ENCODE results near the gene MMP11. TPM values are rescaled to one million over a fixed set of nuclear protein-coding genes. Genes with fewer than 3 reads are reported as not detected.
A peak's percentile ranks its signal among the peaks of the same experiment; 100 is the strongest.

Gene MMP11
- total RNA-seq, 2 donors from 2014 or later, result 0.46 to 0.56 TPM

- Mint-ChIP-seq H3K36me3 (ENCODE audit: insufficient read depth in 2 of 2) (no peaks in the 10 kb centered on the region), H3K4me3 (peak overlapping the region; percentile 28 to 66), H3K27ac (no peak overlapping the region), H3K9me3 (no peaks in the 10 kb centered on the region), H3K27me3 (ENCODE audit: low read depth) (no peaks in the 10 kb centered on the region), H3K4me1 (ENCODE audit: low read depth) (peaks cover 39% of the 10 kb centered on the region)
- ATAC-seq (replicated peaks in 1 of 2) (no peak), DNase-seq (no peak)
These were observed 7.5 kb upstream of the MMP11 start for GRCh38 chr22:23764899-23765881.

GRCh38 chr22:23767303-23767672 lies 5.4 kb upstream of the MMP11 start:
- no peak overlapping the region for H3K27ac Mint-ChIP-seq
- peak overlapping the region; percentile 76 to 92 for H3K4me3 Mint-ChIP-seq
- H3K27me3 Mint-ChIP-seq (ENCODE audit: low read depth), result no peaks in the 10 kb centered on the region
- H3K4me1 Mint-ChIP-seq (ENCODE audit: low read depth), result peaks cover 43% of the 10 kb centered on the region
- no peaks in the 10 kb centered on the region for H3K36me3 Mint-ChIP-seq (ENCODE audit: insufficient read depth in 2 of 2)
- DNase-seq (no peak), ATAC-seq (replicated peaks in 1 of 2) (peak; percentile 8 to 19)
- H3K9me3 Mint-ChIP-seq, result no peaks in the 10 kb centered on the region

- Mint-ChIP-seq H3K27ac (no peak within 1 kb of the TSS), H3K4me3 (peak within 1 kb of the TSS; percentile 86 to 92), H3K4me1 (ENCODE audit: low read depth) (peaks cover 38% of the 10 kb centered on the region), H3K27me3 (ENCODE audit: low read depth) (peaks cover under 1% of the 10 kb centered on the region), H3K9me3 (no peaks in the 10 kb centered on the region), H3K36me3 (ENCODE audit: insufficient read depth in 2 of 2) (no peaks in the 10 kb centered on the region)
- peak; percentile 84 to 85 for DNase-seq
- peak; percentile 77 to 80 for ATAC-seq (replicated peaks in 1 of 2)
These were observed 4.7 kb upstream of the MMP11 start, which contains the start of gene CHCHD10 for GRCh38 chr22:23767673-23768548. CHCHD10 (minus strand) TSS chr22:23767972; CDS start chr22:23767874, 98 bp downstream.

- Mint-ChIP-seq H3K4me1 (ENCODE audit: low read depth) (peaks cover 26% of the 10 kb centered on the region), H3K9me3 (no peaks in the 10 kb centered on the region), H3K4me3 (peak overlapping the region in 1 of 2 donors; percentile 92), H3K27ac (no peak overlapping the region), H3K36me3 (ENCODE audit: insufficient read depth in 2 of 2) (no peaks in the 10 kb centered on the region), H3K27me3 (ENCODE audit: low read depth) (peaks cover 9% of the 10 kb centered on the region)
- DNase-seq (no peak), ATAC-seq (replicated peaks in 1 of 2) (no peak)
These were observed 3.2 kb upstream of the MMP11 start for GRCh38 chr22:23769321-23769965.

- DNase-seq (no peak), ATAC-seq (replicated peaks in 1 of 2) (no peak)
- Mint-ChIP-seq H3K27me3 (ENCODE audit: low read depth) (peaks cover 9% of the 10 kb centered on the region), H3K4me3 (peak overlapping the region; percentile 71 to 76), H3K27ac (no peak overlapping the region), H3K4me1 (ENCODE audit: low read depth) (peaks cover 4% of the 10 kb centered on the region), H3K9me3 (no peaks in the 10 kb centered on the region), H3K36me3 (ENCODE audit: insufficient read depth in 2 of 2) (no peaks in the 10 kb centered on the region)
These were observed 367 bp upstream of the MMP11 start for GRCh38 chr22:23772315-23772648.

- Mint-ChIP-seq H3K9me3 (no peaks in the 10 kb centered on the region), H3K36me3 (ENCODE audit: insufficient read depth in 2 of 2) (no peaks in the 10 kb centered on the region), H3K4me1 (ENCODE audit: low read depth) (peaks cover 4% of the 10 kb centered on the region), H3K4me3 (peak overlapping the region in 1 of 2 donors; percentile 63), H3K27ac (no peak overlapping the region), H3K27me3 (ENCODE audit: low read depth) (peaks cover 9% of the 10 kb centered on the region)
- DNase-seq, result no peak
- ATAC-seq (replicated peaks in 1 of 2), result no peak
These were observed 949 bp downstream of the MMP11 start for GRCh38 chr22:23773483-23774113.

GRCh38 chr22:23774114-23774921 lies 1.7 kb downstream of the MMP11 start:
- peaks cover 9% of the 10 kb centered on the region for H3K27me3 Mint-ChIP-seq (ENCODE audit: low read depth)
- peaks cover 4% of the 10 kb centered on the region for H3K4me1 Mint-ChIP-seq (ENCODE audit: low read depth)
- no peaks in the 10 kb centered on the region for H3K9me3 Mint-ChIP-seq
- ATAC-seq (replicated peaks in 1 of 2), result no peak
- H3K27ac Mint-ChIP-seq, result no peak overlapping the region
- DNase-seq, result no peak
- no peaks in the 10 kb centered on the region for H3K36me3 Mint-ChIP-seq (ENCODE audit: insufficient read depth in 2 of 2)
- H3K4me3 Mint-ChIP-seq, result no peak overlapping the region

- peaks cover 4% of the 10 kb centered on the region for H3K4me1 Mint-ChIP-seq (ENCODE audit: low read depth)
- DNase-seq (no peak), ATAC-seq (replicated peaks in 1 of 2) (no peak)
- peaks cover 9% of the 10 kb centered on the region for H3K27me3 Mint-ChIP-seq (ENCODE audit: low read depth)
- no peaks in the 10 kb centered on the region for H3K36me3 Mint-ChIP-seq (ENCODE audit: insufficient read depth in 2 of 2)
- H3K9me3 Mint-ChIP-seq, result no peaks in the 10 kb centered on the region
- H3K4me3 Mint-ChIP-seq, result no peak overlapping the region
- no peak overlapping the region for H3K27ac Mint-ChIP-seq
These were observed 2.3 kb downstream of the MMP11 start for GRCh38 chr22:23774922-23775436.

- H3K27me3 Mint-ChIP-seq (ENCODE audit: low read depth), result peaks cover 9% of the 10 kb centered on the region
- no peak overlapping the region for H3K27ac Mint-ChIP-seq
- DNase-seq, result no peak
- H3K36me3 Mint-ChIP-seq (ENCODE audit: insufficient read depth in 2 of 2), result no peaks in the 10 kb centered on the region
- ATAC-seq (replicated peaks in 1 of 2), result no peak
- no peaks in the 10 kb centered on the region for H3K9me3 Mint-ChIP-seq
- no peak overlapping the region for H3K4me3 Mint-ChIP-seq
- H3K4me1 Mint-ChIP-seq (ENCODE audit: low read depth), result peaks cover 4% of the 10 kb centered on the region
These were observed 3.2 kb downstream of the MMP11 start for GRCh38 chr22:23775779-23776375.

GRCh38 chr22:23777776-23778576 lies 5.3 kb downstream of the MMP11 start:
- Mint-ChIP-seq H3K4me3 (no peak overlapping the region), H3K4me1 (ENCODE audit: low read depth) (no peaks in the 10 kb centered on the region), H3K9me3 (no peaks in the 10 kb centered on the region), H3K27ac (no peak overlapping the region), H3K36me3 (ENCODE audit: insufficient read depth in 2 of 2) (no peaks in the 10 kb centered on the region), H3K27me3 (ENCODE audit: low read depth) (peaks cover 8% of the 10 kb centered on the region)
- no peak for DNase-seq
- no peak for ATAC-seq (replicated peaks in 1 of 2)

- Mint-ChIP-seq H3K4me1 (ENCODE audit: low read depth) (no peaks in the 10 kb centered on the region), H3K27ac (no peak overlapping the region), H3K27me3 (ENCODE audit: low read depth) (peaks cover 2% of the 10 kb centered on the region), H3K4me3 (no peak overlapping the region), H3K36me3 (ENCODE audit: insufficient read depth in 2 of 2) (no peaks in the 10 kb centered on the region), H3K9me3 (no peaks in the 10 kb centered on the region)
- ATAC-seq (replicated peaks in 1 of 2) (no peak), DNase-seq (no peak)
These were observed 5.9 kb downstream of the MMP11 start for GRCh38 chr22:23778577-23778900.

Measured in activated T-cell treated with anti-CD3 and anti-CD28 coated beads, Interleukin-2, amount 50 U/mL, for 72 hours (primary cell).